Retinal pigment epithelial cell (primary cell): ENCODE data around the gene WDR86.

Experiments
- DNase-seq: peaks from one replicate; pipeline ENCODE4 v3.0.0-alpha.2; 2010; ENCODE audit warnings: low read depth
- H3K4me3 ChIP-seq: 2 replicates; pipeline ENCODE4 v1.5.1; 2011; ENCODE audit warnings: mild to moderate bottlenecking, low read length, control low read depth, moderate library complexity
- CTCF ChIP-seq: conservative IDR thresholded peaks from 2 replicates; pipeline ENCODE4 v1.5.1; 2011; ENCODE audit warnings: low read depth, low read length, control low read depth, inconsistent platforms

The WDR86 gene

GRCh38 chr7:151453326-151453791 lies 43.5 kb upstream of the WDR86 start:
- no peak for DNase-seq
- TF ChIP-seq CTCF: no peak
- no peak overlapping the region for H3K4me3 ChIP-seq

GRCh38 chr7:151452680-151453325 lies 43.0 kb upstream of the WDR86 start:
- no peak overlapping the region for H3K4me3 ChIP-seq
- no peak for TF ChIP-seq CTCF
- no peak for DNase-seq

- TF ChIP-seq CTCF: no peak
- H3K4me3 ChIP-seq: no peak overlapping the region
- DNase-seq: no peak
Observed at GRCh38 chr7:151451626-151452571, 42.1 kb upstream of the WDR86 start.

- DNase-seq: no peak
- H3K4me3 ChIP-seq: no peak overlapping the region
- TF ChIP-seq CTCF: no peak
Observed at GRCh38 chr7:151451156-151451555, 41.3 kb upstream of the WDR86 start.

- no peak for TF ChIP-seq CTCF
- no peak for DNase-seq
- no peak overlapping the region for H3K4me3 ChIP-seq
Observed at GRCh38 chr7:151449990-151450389, 40.2 kb upstream of the WDR86 start.

GRCh38 chr7:151448261-151449252 lies 38.7 kb upstream of the WDR86 start:
- peak; percentile 82 for TF ChIP-seq CTCF
- no peak for DNase-seq
- peak overlapping the region; percentile 41 for H3K4me3 ChIP-seq
